Mesothelial cell of epicardium (in vitro differentiated cells): ENCODE data around the gene LMBRD2. TPM values are rescaled to one million over a fixed set of nuclear protein-coding genes. Genes with fewer than 3 reads are reported as not detected.

Source experiments
- DNase-seq, 2 experiments: peaks; one replicate each; pipeline ENCODE4 v3.0.0; 2021; ENCODE audit warnings: low spot score in 2 of 2; ENCODE audit not compliant: unreplicated experiment in 2 of 2
- H3K27ac Mint-ChIP-seq: 2 replicates; pipeline ENCODE4 v1.8.0; 2021; ENCODE audit warnings: mixed read lengths
- H3K27me3 Mint-ChIP-seq: 2 replicates; pipeline ENCODE4 v1.8.0; 2021; ENCODE audit warnings: low read depth, mixed read lengths
- H3K36me3 Mint-ChIP-seq: 2 replicates; pipeline ENCODE4 v1.8.0; 2021; ENCODE audit warnings: mixed read lengths
- H3K4me1 Mint-ChIP-seq: 2 replicates; pipeline ENCODE4 v1.8.0; 2021; ENCODE audit warnings: mixed read lengths
- H3K4me3 Mint-ChIP-seq: 2 replicates; pipeline ENCODE4 v1.8.0; 2021; ENCODE audit warnings: mild to moderate bottlenecking, moderate library complexity, mixed read lengths
- H3K9me3 Mint-ChIP-seq: 2 replicates; pipeline ENCODE4 v1.8.0; 2021; ENCODE audit warnings: mixed read lengths
- total RNA-seq: library from RNA; stranded (reverse); gene quantifications from 3 replicates; pipeline ENCODE4 v1.2.1, GENCODE V29; 2021
- TF ChIP-seq, protein P1 (sequence below): fragments of 200-600 bp; sonication (generic); IDR thresholded peaks from one replicate; pipeline ENCODE4 v1.5.0; 2021; ENCODE audit warnings: antibody characterized with exemption; ENCODE audit not compliant: unreplicated experiment

Gene LMBRD2
- total RNA-seq, 1 donor from 2014 or later: 7.9 TPM

DNA sequence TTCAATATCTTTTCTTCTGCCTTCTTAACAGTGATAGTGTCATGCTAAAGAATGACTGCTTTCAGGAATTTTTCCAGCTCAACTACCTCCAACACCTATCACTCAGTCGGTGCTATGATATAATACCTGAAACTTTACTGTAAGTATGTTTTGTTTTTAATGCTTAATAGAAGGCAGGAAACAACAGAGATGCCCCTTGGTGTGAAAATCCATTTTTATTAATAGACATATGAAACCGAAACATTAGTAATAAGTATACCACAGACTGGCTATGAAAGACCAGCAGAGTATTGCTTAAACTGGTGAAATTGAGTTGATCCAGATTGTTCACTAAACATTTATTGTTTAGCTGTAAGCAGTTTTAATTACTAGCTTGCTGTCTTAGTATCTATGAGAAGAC is 25.5 kb upstream of the LMBRD2 start:
- Mint-ChIP-seq H3K4me3 (no peak overlapping the region), H3K9me3 (no peaks in the 10 kb centered on the region), H3K27ac (no peak overlapping the region), H3K36me3 (peaks cover 32% of the 10 kb centered on the region), H3K4me1 (peaks cover 16% of the 10 kb centered on the region), H3K27me3 (no peaks in the 10 kb centered on the region)
- TF ChIP-seq, protein P1, sequence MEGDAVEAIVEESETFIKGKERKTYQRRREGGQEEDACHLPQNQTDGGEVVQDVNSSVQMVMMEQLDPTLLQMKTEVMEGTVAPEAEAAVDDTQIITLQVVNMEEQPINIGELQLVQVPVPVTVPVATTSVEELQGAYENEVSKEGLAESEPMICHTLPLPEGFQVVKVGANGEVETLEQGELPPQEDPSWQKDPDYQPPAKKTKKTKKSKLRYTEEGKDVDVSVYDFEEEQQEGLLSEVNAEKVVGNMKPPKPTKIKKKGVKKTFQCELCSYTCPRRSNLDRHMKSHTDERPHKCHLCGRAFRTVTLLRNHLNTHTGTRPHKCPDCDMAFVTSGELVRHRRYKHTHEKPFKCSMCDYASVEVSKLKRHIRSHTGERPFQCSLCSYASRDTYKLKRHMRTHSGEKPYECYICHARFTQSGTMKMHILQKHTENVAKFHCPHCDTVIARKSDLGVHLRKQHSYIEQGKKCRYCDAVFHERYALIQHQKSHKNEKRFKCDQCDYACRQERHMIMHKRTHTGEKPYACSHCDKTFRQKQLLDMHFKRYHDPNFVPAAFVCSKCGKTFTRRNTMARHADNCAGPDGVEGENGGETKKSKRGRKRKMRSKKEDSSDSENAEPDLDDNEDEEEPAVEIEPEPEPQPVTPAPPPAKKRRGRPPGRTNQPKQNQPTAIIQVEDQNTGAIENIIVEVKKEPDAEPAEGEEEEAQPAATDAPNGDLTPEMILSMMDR: no peak
- DNase-seq: no peak

GRCh38 chr5:36175043-36175442 is 23.4 kb upstream of the LMBRD2 start:
- Mint-ChIP-seq H3K27ac (no peak overlapping the region), H3K4me3 (no peak overlapping the region), H3K36me3 (peaks cover 29% of the 10 kb centered on the region), H3K4me1 (peaks cover 4% of the 10 kb centered on the region), H3K27me3 (no peaks in the 10 kb centered on the region), H3K9me3 (no peaks in the 10 kb centered on the region)
- DNase-seq: no peak
- TF ChIP-seq, protein P1: no peak

GRCh38 chr5:36174119-36174518 is 22.4 kb upstream of the LMBRD2 start:
- no peak for DNase-seq
- H3K9me3 Mint-ChIP-seq: no peaks in the 10 kb centered on the region
- TF ChIP-seq, protein P1: no peak
- H3K36me3 Mint-ChIP-seq: peaks cover 32% of the 10 kb centered on the region
- no peak overlapping the region for H3K27ac Mint-ChIP-seq
- no peaks in the 10 kb centered on the region for H3K27me3 Mint-ChIP-seq
- no peak overlapping the region for H3K4me3 Mint-ChIP-seq
- H3K4me1 Mint-ChIP-seq: no peaks in the 10 kb centered on the region

DNA sequence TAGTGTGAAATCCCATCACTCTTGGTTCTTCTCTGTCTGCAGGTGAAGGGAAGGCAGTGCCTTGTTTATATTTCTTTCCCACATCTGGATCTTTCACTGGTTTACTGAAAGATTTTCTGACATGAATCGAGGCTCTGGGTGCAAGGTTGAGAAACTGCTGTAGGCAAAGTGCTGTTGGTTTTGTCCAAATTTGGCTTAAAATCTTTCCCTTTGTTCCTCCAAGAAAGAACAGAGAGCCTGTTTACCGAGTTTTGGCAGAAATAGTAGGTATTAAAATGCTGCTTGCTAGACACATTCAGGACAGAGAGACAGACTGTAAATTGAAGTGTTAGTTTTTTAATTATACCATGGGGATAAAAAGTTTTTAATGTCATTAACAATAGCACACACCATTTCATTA is 21.7 kb upstream of the LMBRD2 start:
- Mint-ChIP-seq H3K4me1 (no peaks in the 10 kb centered on the region), H3K27me3 (no peaks in the 10 kb centered on the region), H3K27ac (no peak overlapping the region), H3K4me3 (no peak overlapping the region), H3K9me3 (no peaks in the 10 kb centered on the region), H3K36me3 (peaks cover 34% of the 10 kb centered on the region)
- no peak for DNase-seq
- TF ChIP-seq, protein P1: no peak

DNA sequence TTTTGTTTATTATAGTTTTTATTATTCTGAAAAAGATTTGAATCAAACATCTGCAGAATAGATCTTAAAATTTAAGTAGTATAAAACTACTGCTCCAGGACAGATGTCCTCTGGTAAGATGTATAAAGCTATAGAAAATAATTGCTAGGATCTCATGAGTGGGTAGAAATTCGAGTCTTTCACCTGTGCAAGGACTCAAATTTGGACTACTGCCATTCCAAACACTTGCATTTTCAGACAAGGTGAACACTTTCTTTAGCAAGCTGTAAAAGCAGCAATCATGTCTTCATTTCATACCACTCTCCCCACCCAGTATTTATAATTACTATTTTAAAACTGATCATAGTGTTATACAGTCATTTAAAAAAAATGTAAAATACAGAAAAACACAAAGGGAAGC is 20.9 kb upstream of the LMBRD2 start:
- H3K36me3 Mint-ChIP-seq: peaks cover 42% of the 10 kb centered on the region
- no peak overlapping the region for H3K4me3 Mint-ChIP-seq
- TF ChIP-seq, protein P1: no peak
- H3K27me3 Mint-ChIP-seq: no peaks in the 10 kb centered on the region
- H3K27ac Mint-ChIP-seq: no peak overlapping the region
- H3K4me1 Mint-ChIP-seq: no peaks in the 10 kb centered on the region
- DNase-seq: no peak
- H3K9me3 Mint-ChIP-seq: no peaks in the 10 kb centered on the region

DNA sequence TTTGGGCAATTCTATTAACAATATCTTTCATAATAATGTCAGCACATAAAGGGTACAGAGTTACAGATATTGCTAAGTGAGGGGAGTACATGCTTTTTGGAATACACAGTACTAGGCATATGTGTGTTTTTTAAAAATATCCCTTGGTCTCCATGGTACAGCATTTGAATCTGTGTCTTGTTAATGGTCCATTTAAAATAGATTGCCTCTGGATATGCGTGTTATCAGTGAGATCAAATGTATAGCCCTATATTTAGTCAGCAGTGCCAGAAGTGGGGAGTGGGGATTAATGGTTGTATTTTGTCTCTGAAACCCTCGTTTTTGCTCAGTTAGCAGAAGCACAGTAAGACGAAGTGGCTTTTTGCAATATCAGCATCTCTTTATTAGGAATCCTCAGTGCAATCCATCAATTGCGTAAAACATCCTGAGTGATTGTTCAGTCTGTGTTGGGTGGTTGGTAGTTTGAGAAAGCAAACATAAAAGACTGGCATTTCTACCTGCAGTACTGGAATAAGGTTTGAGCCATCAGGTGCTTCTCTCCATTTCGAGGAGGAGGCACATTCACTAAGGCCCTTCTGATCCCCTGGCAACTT is 19.2 kb upstream of the LMBRD2 start:
- H3K4me1 Mint-ChIP-seq: no peaks in the 10 kb centered on the region
- no peak for DNase-seq

More for the DNA sequence above, 19.2 kb upstream of the LMBRD2 start:
- Mint-ChIP-seq H3K36me3 (peaks cover 57% of the 10 kb centered on the region), H3K9me3 (no peaks in the 10 kb centered on the region), H3K27ac (no peak overlapping the region), H3K4me3 (no peak overlapping the region), H3K27me3 (no peaks in the 10 kb centered on the region)
- TF ChIP-seq, protein P1: no peak
